GM08714 (cell line): Measurements from ENCODE around the gene HMSD.
"Not testable (repeated sequence)": the region's sequence is repeated elsewhere in the genome, so short reads cannot be mapped to it uniquely, and the experiment has no call there.

ENCODE experiments used
- H3K4me3 ChIP-seq: fragments of 200-500 bp; sonication (Bioruptor generic); 2 replicates; pipeline ENCODE4 v1.5.1; 2014; ENCODE audit warnings: mild to moderate bottlenecking, low read length, inconsistent platforms
- ZNF274 ChIP-seq: IDR thresholded peaks from 2 replicates; pipeline ENCODE4 v1.6.1; 2012; ENCODE audit warnings: mild to moderate bottlenecking, low read depth, low read length

The HMSD gene

GRCh38 chr18:63949068-63949737, at the start of gene HMSD:
Gene HMSD, plus strand, starts transcription at chr18:63949301. Its CDS starts 4,155 bp downstream, at chr18:63953456.
- no peak for TF ChIP-seq ZNF274
- peak within 1 kb of the TSS; percentile 55 for H3K4me3 ChIP-seq

GRCh38 chr18:63903851-63904570, 45.1 kb upstream of the HMSD start:
- H3K4me3 ChIP-seq = no peak overlapping the region
- no peak for TF ChIP-seq ZNF274

DNA sequence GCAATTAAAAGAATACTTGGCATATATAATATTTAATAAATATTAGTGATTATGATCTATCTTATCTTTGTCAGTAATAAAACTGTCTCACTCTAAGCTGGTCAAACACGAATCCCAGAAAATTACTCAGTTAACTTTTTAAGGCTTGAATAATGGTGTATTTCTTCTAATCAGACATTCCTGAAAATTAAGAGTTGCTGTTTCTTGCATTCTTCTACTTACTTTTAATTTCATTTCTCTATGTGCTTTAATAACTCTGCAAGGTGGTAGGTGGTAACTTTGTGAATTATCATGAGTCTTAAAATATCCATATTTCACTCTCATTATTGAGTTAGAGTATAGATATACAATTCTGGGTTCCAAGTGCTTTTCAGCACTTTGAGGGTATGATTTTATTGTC, 44.4 kb upstream of the HMSD start:
- H3K4me3 ChIP-seq = no peak overlapping the region
- no peak for TF ChIP-seq ZNF274

GRCh38 chr18:63905361-63905760, 43.7 kb upstream of the HMSD start:
- H3K4me3 ChIP-seq = no peak overlapping the region
- no peak for TF ChIP-seq ZNF274

DNA sequence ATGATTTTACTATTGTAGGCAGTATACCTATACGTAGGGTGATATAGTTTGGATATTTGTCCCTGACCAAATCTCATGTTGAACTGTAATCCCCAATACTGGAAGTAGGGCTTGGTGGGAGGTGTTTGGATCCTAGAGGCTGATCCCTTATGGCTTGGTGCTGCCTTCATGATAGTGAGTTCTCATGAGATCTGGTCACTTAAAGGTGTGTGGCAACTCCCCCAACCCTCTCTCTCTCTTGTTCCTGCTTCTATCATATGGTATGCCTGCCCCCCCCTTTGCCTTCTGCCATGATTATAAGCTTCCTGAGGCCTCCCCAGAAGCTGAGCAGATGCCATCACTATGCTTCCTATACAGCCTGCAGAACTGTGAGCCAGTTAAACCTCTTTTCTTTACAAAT, 43.0 kb upstream of the HMSD start:
- H3K4me3 ChIP-seq = no peak overlapping the region
- TF ChIP-seq ZNF274 = no peak

GRCh38 chr18:63907664-63908063, 41.4 kb upstream of the HMSD start, which contains the start of gene SERPINB10:
Gene SERPINB10, plus strand, starts transcription at chr18:63907958. Its CDS starts 7,553 bp downstream, at chr18:63915511.
- TF ChIP-seq ZNF274 = no peak

DNA sequence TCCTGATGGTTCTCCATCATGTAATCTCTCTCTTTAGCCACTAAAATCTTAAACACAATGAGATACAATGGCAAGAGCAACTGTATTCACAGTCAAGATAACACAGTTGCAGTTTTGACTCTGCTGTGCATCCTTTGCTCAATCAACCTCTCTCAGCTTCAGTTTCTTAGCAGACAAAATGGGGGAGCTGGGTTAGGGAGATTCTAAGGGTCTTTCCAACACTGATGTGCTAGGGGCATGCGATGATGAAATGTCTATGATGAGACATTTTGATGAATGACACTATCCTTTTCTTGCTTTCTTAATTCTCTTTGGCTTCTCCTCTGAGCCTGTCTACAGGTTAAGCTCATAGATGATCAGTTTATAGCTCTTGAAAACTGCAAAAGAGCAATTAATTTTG, 40.2 kb upstream of the HMSD start:
- TF ChIP-seq ZNF274 = no peak
- no peak overlapping the region; the same call in 1 of the 2 replicates for H3K4me3 ChIP-seq

More at GRCh38 chr18:63907664-63908063, 41.4 kb upstream of the HMSD start, which contains the start of gene SERPINB10:
- no peak within 1 kb of the TSS for H3K4me3 ChIP-seq

DNA sequence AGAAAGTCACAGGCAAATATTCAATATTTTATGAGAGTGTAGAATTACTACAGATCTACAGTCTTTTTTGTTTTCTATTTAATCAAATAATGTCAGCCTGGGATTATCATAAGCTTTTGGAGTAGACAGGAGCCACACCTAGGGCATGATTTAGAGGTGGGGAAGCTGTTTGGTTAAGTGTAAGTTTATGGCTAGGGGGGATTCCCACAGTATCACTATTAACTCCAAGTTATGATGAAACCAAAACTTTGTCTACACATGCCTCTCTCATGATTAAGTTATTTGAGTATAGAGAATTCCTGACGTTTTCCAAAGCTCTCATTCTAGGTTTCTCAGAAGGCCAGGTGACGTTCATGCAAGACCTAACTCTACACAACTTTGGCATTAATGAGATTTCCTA, 39.2 kb upstream of the HMSD start:
- no peak overlapping the region for H3K4me3 ChIP-seq
- no peak for TF ChIP-seq ZNF274

DNA sequence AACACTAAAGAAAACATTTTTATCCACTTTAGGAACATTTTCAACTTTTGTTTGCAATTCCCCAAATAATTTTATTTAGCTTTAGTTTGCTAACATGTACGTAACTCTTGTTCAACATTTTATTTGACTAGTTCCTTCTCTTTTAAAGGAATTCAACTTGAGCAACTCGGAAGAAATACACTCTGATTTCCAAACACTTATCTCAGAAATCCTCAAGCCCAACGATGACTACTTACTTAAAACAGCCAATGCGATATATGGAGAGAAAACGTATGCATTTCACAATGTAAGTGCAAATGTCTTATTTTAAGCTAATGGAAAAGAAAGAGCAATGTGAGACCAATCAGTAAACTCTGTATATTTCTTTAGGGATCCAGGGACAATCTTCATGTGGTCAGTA, 31.3 kb upstream of the HMSD start:
- no peak overlapping the region for H3K4me3 ChIP-seq
- TF ChIP-seq ZNF274 = no peak

- no peak for TF ChIP-seq ZNF274
These were observed 27.1 kb upstream of the HMSD start for GRCh38 chr18:63922049-63922448.

GRCh38 chr18:63924551-63924950, 24.6 kb upstream of the HMSD start:
- no peak for TF ChIP-seq ZNF274
- H3K4me3 ChIP-seq = no peak overlapping the region

More at GRCh38 chr18:63922049-63922448, 27.1 kb upstream of the HMSD start:
- H3K4me3 ChIP-seq = no peak overlapping the region

DNA sequence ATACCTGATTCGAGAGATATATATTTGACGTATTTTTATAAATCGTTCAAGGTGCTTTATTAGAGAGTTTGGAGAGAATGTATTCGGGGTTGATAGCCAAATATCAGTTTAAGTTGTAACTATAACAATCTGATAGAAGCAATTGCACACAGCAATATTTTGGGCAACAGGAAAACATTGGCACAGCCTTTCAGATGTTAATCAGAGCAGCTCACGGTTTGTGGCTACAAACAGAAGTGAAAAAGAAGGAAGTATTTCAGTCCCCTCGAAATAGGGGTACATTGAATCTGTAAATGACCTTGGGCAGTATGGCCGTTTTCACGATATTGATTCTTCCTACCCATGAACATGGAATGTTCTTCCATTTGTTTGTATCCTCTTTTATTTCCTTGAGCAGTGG, 20.8 kb upstream of the HMSD start:
- no peak overlapping the region for H3K4me3 ChIP-seq
- TF ChIP-seq ZNF274 = no peak

DNA sequence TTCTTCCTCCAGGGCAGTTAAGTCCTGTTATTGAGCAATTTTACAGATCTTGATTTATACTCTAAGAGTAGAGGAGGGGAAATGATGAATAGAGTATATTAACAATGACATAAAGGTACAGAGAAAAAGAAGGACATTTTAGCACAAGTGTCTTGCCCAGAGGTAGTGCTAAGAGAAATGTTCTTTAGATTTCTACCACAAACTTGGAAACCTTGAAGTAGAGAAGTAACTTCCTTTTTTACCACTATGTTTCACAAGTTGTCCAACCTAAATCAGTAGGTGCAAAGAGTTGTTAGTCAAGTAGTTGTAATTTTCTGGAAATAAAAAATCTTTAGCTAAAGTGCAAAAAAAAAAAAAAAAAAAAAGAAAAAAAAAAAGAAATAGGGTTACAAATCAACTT, 19.7 kb upstream of the HMSD start:
- H3K4me3 ChIP-seq = not testable (repeated sequence)

- TF ChIP-seq ZNF274 = no peak
- no peak overlapping the region for H3K4me3 ChIP-seq
These were observed 18.2 kb upstream of the HMSD start for GRCh38 chr18:63930773-63931354.
